ENCODE results near the gene SEC14L2. TPM values are rescaled to one million over a fixed set of nuclear protein-coding genes. Genes with fewer than 3 reads are reported as not detected.

SEC14L2 gene
- total RNA-seq, 1 experiment from 2014 or later = 8.2 TPM

GRCh38 chr22:30425327-30425615, 28.5 kb downstream of the SEC14L2 start:
- Mint-ChIP-seq H3K9me3 (no peaks in the 10 kb centered on the region), H3K4me1 (peaks cover 37 to 40% of the 10 kb centered on the region in 2 experiments), H3K4me3 (peak overlapping the region; percentile 87 to 92), H3K27me3 (ENCODE audit: low read depth) (no peaks in the 10 kb centered on the region; the same call in 1 of the 2 replicates), H3K27ac (peak overlapping the region; percentile 88 to 97 (median 94)), H3K36me3 (ENCODE audit: insufficient read depth in 1 of 3, low read depth in 3 of 3) (peaks cover 14 to 35% (median 35%) of the 10 kb centered on the region in 3 experiments)
- no peaks in the 10 kb centered on the region for H4K20me1 ChIP-seq (ENCODE audit: control insufficient read depth, insufficient read depth, insufficient read length)
- H4K8ac ChIP-seq (replicated peaks; ENCODE audit: insufficient read length, low read depth, low read length) = no peak overlapping the region
- H2BK120ac ChIP-seq (ENCODE audit: low read depth, low read length, poor library complexity, severe bottlenecking) = no peak overlapping the region
- H3K79me1 ChIP-seq (ENCODE audit: insufficient read depth, low read depth, low read length, poor library complexity, severe bottlenecking) = no peaks in the 10 kb centered on the region
- no peak overlapping the region for H3T11ph ChIP-seq (ENCODE audit: low read length)
- no CpG with 5 or more reads among the region's 9 CpGs for WGBS (ENCODE audit: extremely low coverage, insufficient read length, low lambda C conversion rate)
- peaks cover 7% of the 10 kb centered on the region; the same call in 1 of the 2 replicates for H3K4me1 ChIP-seq (ENCODE audit: insufficient read depth, low read length)
- no peak overlapping the region for H4K91ac ChIP-seq (ENCODE audit: insufficient read length, low read depth, low read length)
- no peak overlapping the region for H2AK5ac ChIP-seq (ENCODE audit: insufficient read length, low read length)
- no peaks in the 10 kb centered on the region for H3K9me3 ChIP-seq (ENCODE audit: control insufficient read depth, low read depth, low read length)
- no peak overlapping the region for H3K18ac ChIP-seq (ENCODE audit: insufficient read length, low read depth, low read length)
- H2AFZ ChIP-seq (ENCODE audit: low read length) = peak overlapping the region; percentile 11
- no peak overlapping the region for H3K4ac ChIP-seq (ENCODE audit: low read depth, low read length)
- H2BK5ac ChIP-seq (ENCODE audit: insufficient read length, low read length) = no peak overlapping the region
- H3K14ac ChIP-seq (ENCODE audit: insufficient read depth, low read length) = no peak overlapping the region
- H2BK15ac ChIP-seq (ENCODE audit: low read depth, low read length) = no peak overlapping the region
- peak overlapping the region; percentile 83 for H3K4me2 ChIP-seq (ENCODE audit: insufficient read depth, insufficient read length, low read length)
- no peak for TF ChIP-seq CTCF (conservative IDR thresholded peaks at IDR 0.05)
- peaks cover 21% of the 10 kb centered on the region for H3K23me2 ChIP-seq (ENCODE audit: insufficient read length, low read depth, low read length, poor library complexity, severe bottlenecking)
- no peak overlapping the region for H4K5ac ChIP-seq (ENCODE audit: insufficient read length, low read depth, low read length)
- H3K27ac ChIP-seq (ENCODE audit: insufficient read length, low read depth, low read length) = no peak overlapping the region
- no peaks in the 10 kb centered on the region for H3K27me3 ChIP-seq (ENCODE audit: insufficient read depth, low read length)
- H2BK20ac ChIP-seq (ENCODE audit: low read depth, low read length, poor library complexity, severe bottlenecking) = no peak overlapping the region
- no peak overlapping the region for H2BK12ac ChIP-seq (ENCODE audit: insufficient read length, low read depth, low read length)
- no peak overlapping the region for H3K9ac ChIP-seq (ENCODE audit: extremely low read depth, insufficient read length, low read length)
- H3K23ac ChIP-seq (ENCODE audit: insufficient read length, low read depth, low read length) = no peak overlapping the region
- H3K79me2 ChIP-seq (ENCODE audit: insufficient read depth, low read length) = no peaks in the 10 kb centered on the region; the same call in 1 of the 2 replicates
- H3K56ac ChIP-seq (ENCODE audit: insufficient read length, low read depth, low read length) = no peak overlapping the region
- no peak for DNase-seq
